Smooth muscle cell (in vitro differentiated cells): ENCODE data around the gene SLC5A10. TPM values are rescaled to one million over a fixed set of nuclear protein-coding genes. Genes with fewer than 3 reads are reported as not detected.

Experiments
- DNase-seq: peaks from one replicate; lab custom pipeline; 2025; ENCODE audit not compliant: unreplicated experiment; lab: John Stamatoyannopoulos, UW
- H2AFZ ChIP-seq: fragments of 200-600 bp; sonication (generic); 2 replicates; pipeline ENCODE4 v1.6.0; 2016; ENCODE audit warnings: antibody characterized with exemption, low read depth, mild to moderate bottlenecking
- H3F3A ChIP-seq: fragments of 200-600 bp; sonication (generic); 2 replicates; pipeline ENCODE4 v1.6.0; 2017; ENCODE audit warnings: antibody characterized with exemption, low read depth
- H3K27ac ChIP-seq: fragments of 200-600 bp; sonication (generic); 2 replicates; pipeline ENCODE4 v1.5.1; 2016; ENCODE audit warnings: low read depth, mild to moderate bottlenecking
- H3K27me3 ChIP-seq: fragments of 200-600 bp; sonication (generic); 2 replicates; pipeline ENCODE4 v1.6.1; 2016; ENCODE audit warnings: low read depth, mild to moderate bottlenecking
- H3K36me3 ChIP-seq: fragments of 200-600 bp; sonication (generic); 2 replicates; pipeline ENCODE4 v1.5.1; 2016; ENCODE audit warnings: low read depth
- H3K4me1 ChIP-seq: fragments of 200-600 bp; sonication (generic); 2 replicates; pipeline ENCODE4 v1.5.1; 2016; ENCODE audit warnings: low read depth
- H3K4me2 ChIP-seq: fragments of 200-600 bp; sonication (generic); 2 replicates; pipeline ENCODE4 v1.6.0; 2016; ENCODE audit warnings: mild to moderate bottlenecking
- H3K4me3 ChIP-seq: fragments of 200-600 bp; sonication (generic); 2 replicates; pipeline ENCODE4 v1.5.1; 2016; ENCODE audit warnings: mild to moderate bottlenecking
- H3K79me2 ChIP-seq: fragments of 200-600 bp; sonication (generic); 2 replicates; pipeline ENCODE4 v1.6.0; 2016; ENCODE audit warnings: low read depth, mild to moderate bottlenecking
- H3K9ac ChIP-seq: fragments of 200-600 bp; sonication (generic); 2 replicates; pipeline ENCODE4 v1.6.0; 2016; ENCODE audit warnings: low read depth
- H3K9me3 ChIP-seq: fragments of 200-600 bp; sonication (generic); replicated peaks from 2 replicates; pipeline ENCODE4 v1.5.1; 2016; ENCODE audit warnings: low read depth
- H4K20me1 ChIP-seq: fragments of 200-600 bp; sonication (generic); 2 replicates; pipeline ENCODE4 v1.6.0; 2016; ENCODE audit warnings: low read depth
- WGBS: methylation state at CpG from one replicate; pipeline ENCODE4 v1.1.7; 2016; ENCODE audit warnings: low lambda C conversion rate; 5-methylcytosine and 5-hydroxymethylcytosine counted together
- polyA plus RNA-seq: library from polyadenylated mRNA; unstranded; fragments of >200 nt; fragmentation: Nextera tagmentation; extraction: Ambion mirVana; gene quantifications from 2 replicates; pipeline ENCODE4 v1.2.1, GENCODE V29; 2016
- total RNA-seq: library from RNA; depleted of rRNA; stranded (reverse); fragments of >200 nt; gene quantifications from 2 replicates; pipeline ENCODE4 v1.2.3, GENCODE V29; 2014
- TF ChIP-seq, protein P1 (sequence below): fragments of 200-600 bp; sonication (generic); IDR thresholded peaks from 2 replicates; pipeline ENCODE4 v1.5.1; 2017; ENCODE audit warnings: borderline replicate concordance, mild to moderate bottlenecking, antibody characterized with exemption; ENCODE audit not compliant: insufficient read depth, poor library complexity, severe bottlenecking

Gene SLC5A10
- total and polyA plus RNA-seq, 2 experiments from 2014 or later: not detected

DNA sequence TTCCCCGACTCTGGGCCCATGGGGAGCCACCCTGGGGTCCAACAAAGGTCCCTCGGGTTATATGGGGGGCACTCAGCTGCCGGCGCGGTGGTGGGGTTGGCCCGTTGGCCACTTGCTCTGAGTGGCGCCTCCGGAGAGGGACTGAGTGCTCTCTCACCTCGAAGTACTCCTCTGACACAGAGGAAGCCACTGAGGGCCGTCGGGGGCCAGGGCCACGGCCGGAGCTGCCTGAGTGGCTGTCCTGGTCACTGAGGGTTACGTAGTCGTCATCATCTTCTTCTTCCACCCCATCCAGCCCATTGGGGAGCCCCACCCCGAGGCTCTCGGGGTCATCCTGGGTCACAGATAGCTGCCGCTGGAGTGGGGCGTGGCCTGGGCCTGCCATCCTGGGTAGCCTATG is 25.7 kb downstream of the SLC5A10 start:
- Histone ChIP-seq H3K79me2 (no peaks in the 10 kb centered on the region), H3F3A (no peaks in the 10 kb centered on the region), H3K4me3 (no peak overlapping the region), H3K36me3 (no peaks in the 10 kb centered on the region), H3K9me3 (no peaks in the 10 kb centered on the region), H3K4me2 (no peak overlapping the region), H3K27ac (no peak overlapping the region), H3K27me3 (no peaks in the 10 kb centered on the region), H4K20me1 (peaks cover 7% of the 10 kb centered on the region), H2AFZ (no peak overlapping the region), H3K9ac (no peak overlapping the region), H3K4me1 (peaks cover 3% of the 10 kb centered on the region)
- no peak for DNase-seq
- TF ChIP-seq, protein P1, sequence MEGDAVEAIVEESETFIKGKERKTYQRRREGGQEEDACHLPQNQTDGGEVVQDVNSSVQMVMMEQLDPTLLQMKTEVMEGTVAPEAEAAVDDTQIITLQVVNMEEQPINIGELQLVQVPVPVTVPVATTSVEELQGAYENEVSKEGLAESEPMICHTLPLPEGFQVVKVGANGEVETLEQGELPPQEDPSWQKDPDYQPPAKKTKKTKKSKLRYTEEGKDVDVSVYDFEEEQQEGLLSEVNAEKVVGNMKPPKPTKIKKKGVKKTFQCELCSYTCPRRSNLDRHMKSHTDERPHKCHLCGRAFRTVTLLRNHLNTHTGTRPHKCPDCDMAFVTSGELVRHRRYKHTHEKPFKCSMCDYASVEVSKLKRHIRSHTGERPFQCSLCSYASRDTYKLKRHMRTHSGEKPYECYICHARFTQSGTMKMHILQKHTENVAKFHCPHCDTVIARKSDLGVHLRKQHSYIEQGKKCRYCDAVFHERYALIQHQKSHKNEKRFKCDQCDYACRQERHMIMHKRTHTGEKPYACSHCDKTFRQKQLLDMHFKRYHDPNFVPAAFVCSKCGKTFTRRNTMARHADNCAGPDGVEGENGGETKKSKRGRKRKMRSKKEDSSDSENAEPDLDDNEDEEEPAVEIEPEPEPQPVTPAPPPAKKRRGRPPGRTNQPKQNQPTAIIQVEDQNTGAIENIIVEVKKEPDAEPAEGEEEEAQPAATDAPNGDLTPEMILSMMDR: no peak
- 96% methylated on average over 19 of the region's 19 CpGs for WGBS

DNA sequence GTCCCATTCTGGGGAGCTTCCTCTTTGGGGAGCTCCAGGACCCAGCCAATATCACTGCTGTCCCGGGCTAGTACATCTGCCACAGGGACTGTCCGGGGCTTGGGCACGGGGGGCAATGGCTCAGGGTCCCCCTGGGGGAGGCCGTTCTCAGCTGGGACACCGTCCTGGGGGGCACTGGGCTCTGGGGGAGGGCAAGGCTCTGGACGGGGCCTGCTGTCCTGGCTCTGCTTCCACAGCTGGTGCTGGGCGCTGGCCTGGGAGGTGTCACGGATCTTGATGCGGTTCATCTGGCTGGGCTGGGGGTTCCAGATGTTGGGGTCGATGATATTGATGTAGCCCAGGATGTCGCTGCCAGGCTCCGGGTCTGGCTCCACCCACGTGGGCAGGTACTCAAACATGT is 26.1 kb downstream of the SLC5A10 start:
- DNase-seq: no peak
- Histone ChIP-seq H3K4me1 (peaks cover 3% of the 10 kb centered on the region), H2AFZ (no peak overlapping the region), H3F3A (no peaks in the 10 kb centered on the region), H3K9ac (no peak overlapping the region), H3K79me2 (no peaks in the 10 kb centered on the region), H3K4me3 (no peak overlapping the region), H3K27me3 (no peaks in the 10 kb centered on the region), H3K4me2 (no peak overlapping the region), H3K36me3 (no peaks in the 10 kb centered on the region), H3K9me3 (no peaks in the 10 kb centered on the region), H4K20me1 (peaks cover 7% of the 10 kb centered on the region), H3K27ac (no peak overlapping the region)
- WGBS: 94% methylated on average over 13 of the region's 13 CpGs
- TF ChIP-seq, protein P1: no peak

GRCh38 chr17:18978655-18979054 is 26.7 kb downstream of the SLC5A10 start:
- Histone ChIP-seq H2AFZ (no peak overlapping the region), H3K4me2 (no peak overlapping the region), H3K4me1 (peaks cover 3% of the 10 kb centered on the region), H4K20me1 (peaks cover 3% of the 10 kb centered on the region), H3K36me3 (no peaks in the 10 kb centered on the region), H3F3A (no peaks in the 10 kb centered on the region), H3K9ac (no peak overlapping the region), H3K9me3 (no peaks in the 10 kb centered on the region), H3K27me3 (no peaks in the 10 kb centered on the region), H3K4me3 (no peak overlapping the region), H3K27ac (no peak overlapping the region), H3K79me2 (no peaks in the 10 kb centered on the region)
- TF ChIP-seq, protein P1: no peak
- no peak for DNase-seq
- 95% methylated on average over 17 of the region's 17 CpGs for WGBS

DNA sequence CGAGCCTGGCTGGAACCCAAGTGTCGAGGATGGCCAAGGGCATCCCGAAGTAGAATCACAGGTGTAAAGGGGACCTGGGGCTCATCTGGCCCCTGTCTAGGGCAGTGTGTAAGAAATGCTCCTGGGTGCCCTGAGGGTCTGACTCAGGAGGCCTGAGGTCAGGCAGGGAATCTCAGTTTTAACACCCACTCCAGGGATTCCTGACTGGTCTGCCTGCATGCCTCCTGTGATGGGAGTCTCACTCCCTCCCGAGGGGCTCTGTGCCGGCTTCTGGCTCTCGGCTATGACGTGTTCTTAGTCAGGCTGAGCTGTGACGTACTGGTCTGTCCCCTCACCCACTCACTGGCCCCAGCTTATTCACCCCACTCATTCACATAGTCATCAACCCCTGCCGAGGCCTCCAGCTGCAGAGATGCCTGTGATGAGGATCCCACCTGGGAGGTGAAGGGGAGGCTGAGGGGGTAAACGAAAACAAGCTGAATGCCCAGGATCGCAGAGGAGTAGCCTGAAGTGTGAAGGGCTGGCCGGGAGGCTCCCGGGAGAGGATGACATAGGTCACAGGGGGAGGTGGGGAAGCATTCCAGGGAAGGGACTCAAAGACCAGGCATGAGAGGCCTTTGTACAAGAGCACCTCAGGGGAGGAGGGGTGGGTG is 28.8 kb downstream of the SLC5A10 start:
- no peak for DNase-seq
- TF ChIP-seq, protein P1: no peak
- no peak overlapping the region for H3K4me3 ChIP-seq
- H3K9ac ChIP-seq: no peak overlapping the region
- H3K36me3 ChIP-seq: no peaks in the 10 kb centered on the region
- H3K4me2 ChIP-seq: no peak overlapping the region
- WGBS: 60% methylated on average over 13 of the region's 13 CpGs
- H2AFZ ChIP-seq: no peak overlapping the region
- H3K4me1 ChIP-seq: peaks cover 3% of the 10 kb centered on the region
- peak overlapping the region; percentile 74 for H3K27ac ChIP-seq
- H4K20me1 ChIP-seq: no peaks in the 10 kb centered on the region
- H3K79me2 ChIP-seq: no peaks in the 10 kb centered on the region
- no peaks in the 10 kb centered on the region for H3K27me3 ChIP-seq
- H3F3A ChIP-seq: no peaks in the 10 kb centered on the region
- H3K9me3 ChIP-seq: no peaks in the 10 kb centered on the region
